GM18526 (cell line): ENCODE results near the gene NELFE.

Experiments used
- POLR2A ChIP-seq: IDR thresholded peaks from 3 replicates; pipeline ENCODE4 v1.6.1; 2011; ENCODE audit not compliant: insufficient read length; ENCODE audit errors: extremely low read depth

NELFE gene

DNA sequence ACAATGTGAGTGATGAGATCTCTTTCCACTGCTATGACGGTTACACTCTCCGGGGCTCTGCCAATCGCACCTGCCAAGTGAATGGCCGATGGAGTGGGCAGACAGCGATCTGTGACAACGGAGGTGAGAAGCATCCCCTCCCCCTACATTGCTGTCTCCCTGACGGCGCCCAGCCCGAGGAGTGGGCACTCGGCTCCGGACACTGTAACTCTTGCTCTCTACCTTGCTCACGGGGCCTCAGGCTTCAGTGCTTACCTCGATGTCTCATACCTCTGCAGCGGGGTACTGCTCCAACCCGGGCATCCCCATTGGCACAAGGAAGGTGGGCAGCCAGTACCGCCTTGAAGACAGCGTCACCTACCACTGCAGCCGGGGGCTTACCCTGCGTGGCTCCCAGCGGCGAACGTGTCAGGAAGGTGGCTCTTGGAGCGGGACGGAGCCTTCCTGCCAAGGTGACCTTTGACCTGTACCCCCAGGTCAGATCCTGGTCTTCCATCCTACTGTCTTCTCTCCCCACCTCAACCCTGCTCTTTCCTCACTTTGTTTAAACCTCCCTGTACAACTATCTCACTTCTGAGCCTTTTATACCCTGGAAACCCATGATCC is 11.6 kb downstream of the NELFE start:
- no peak for TF ChIP-seq POLR2A

DNA sequence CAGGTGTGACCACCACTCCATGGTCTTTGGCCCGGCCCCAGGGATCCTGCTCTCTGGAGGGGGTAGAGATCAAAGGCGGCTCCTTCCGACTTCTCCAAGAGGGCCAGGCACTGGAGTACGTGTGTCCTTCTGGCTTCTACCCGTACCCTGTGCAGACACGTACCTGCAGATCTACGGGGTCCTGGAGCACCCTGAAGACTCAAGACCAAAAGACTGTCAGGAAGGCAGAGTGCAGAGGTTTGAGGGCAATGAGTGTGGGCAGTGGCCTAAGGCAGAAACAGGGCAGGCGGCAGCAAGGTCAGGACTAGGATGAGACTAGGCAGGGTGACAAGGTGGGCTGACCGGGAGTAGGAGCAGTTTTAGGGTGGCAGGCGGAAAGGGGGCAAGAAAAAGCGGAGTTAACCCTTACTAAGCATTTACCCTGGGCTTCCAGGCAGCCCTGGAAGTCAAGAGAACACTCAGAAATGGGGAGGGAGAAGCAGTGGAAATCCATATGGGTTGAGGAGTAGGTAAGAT is 12.3 kb downstream of the NELFE start:
- TF ChIP-seq POLR2A, result no peak

DNA sequence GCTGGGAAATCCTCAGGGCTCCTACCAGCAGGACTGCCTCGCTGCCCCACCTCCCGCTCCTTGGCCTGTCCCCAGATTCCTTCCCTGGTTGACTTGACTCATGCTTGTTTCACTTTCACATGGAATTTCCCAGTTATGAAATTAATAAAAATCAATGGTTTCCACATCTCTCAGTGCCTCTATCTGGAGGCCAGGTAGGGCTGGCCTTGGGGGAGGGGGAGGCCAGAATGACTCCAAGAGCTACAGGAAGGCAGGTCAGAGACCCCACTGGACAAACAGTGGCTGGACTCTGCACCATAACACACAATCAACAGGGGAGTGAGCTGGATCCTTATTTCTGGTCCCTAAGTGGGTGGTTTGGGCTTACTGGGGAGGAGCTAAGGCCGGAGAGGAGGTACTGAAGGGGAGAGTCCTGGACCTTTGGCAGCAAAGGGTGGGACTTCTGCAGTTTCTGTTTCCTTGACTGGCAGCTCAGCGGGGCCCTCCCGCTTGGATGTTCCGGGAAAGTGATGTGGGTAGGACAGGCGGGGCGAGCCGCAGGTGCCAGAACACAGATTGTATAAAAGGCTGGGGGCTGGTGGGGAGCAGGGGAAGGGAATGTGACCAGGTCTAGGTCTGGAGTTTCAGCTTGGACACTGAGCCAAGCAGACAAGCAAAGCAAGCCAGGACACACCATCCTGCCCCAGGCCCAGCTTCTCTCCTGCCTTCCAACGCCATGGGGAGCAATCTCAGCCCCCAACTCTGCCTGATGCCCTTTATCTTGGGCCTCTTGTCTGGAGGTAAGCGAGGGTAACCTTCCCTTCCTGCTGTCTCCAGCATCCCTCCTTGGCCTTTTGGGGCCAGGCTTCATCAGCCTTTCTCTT is 13.0 kb downstream of the NELFE start, which contains the start of gene CFB:
Gene CFB, plus strand, starts transcription at position 589 of the 863 bp plus-strand sequence. Its CDS starts 127 bp downstream, at position 716.
- no peak for TF ChIP-seq POLR2A

DNA sequence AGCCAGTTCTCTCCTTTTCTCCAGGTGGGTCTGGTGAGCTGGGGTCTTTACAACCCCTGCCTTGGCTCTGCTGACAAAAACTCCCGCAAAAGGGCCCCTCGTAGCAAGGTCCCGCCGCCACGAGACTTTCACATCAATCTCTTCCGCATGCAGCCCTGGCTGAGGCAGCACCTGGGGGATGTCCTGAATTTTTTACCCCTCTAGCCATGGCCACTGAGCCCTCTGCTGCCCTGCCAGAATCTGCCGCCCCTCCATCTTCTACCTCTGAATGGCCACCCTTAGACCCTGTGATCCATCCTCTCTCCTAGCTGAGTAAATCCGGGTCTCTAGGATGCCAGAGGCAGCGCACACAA is 13.6 kb downstream of the NELFE start:
- TF ChIP-seq POLR2A, result no peak

DNA sequence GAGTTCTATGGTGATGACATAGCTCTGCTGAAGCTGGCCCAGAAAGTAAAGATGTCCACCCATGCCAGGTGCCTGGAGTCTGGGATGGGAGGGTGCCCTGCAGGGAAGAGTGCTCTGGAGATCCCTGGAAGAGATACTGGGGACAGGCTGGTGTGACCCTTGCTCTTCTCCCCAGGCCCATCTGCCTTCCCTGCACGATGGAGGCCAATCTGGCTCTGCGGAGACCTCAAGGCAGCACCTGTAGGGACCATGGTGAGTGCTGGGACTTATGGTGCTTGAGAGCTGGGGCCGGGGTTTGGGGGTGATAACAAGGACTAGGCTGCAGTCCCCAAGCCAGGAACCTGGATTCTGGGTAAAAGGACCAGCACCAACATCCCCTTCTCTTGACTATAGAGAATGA is 15.0 kb downstream of the NELFE start:
- TF ChIP-seq POLR2A, result no peak

DNA sequence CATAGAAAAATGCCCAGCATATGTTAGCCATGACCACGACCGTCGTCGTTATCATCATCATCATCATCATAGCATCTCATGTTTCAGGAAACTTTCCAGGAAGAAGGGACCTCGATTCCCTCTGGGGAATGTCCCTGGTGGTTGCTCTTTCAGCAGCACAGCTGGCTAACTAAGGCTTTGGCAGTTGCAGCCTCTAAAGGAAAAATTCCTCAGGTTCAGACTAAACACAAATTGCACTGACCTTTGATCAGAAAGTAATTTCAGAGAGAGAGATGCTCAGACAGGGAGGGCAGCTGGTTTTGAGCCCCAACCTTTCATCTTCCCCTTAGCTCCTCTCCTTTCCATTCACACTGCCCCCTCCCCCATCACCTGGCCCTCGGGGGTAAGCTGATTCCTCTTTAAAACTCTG is 18.5 kb downstream of the NELFE start:
- TF ChIP-seq POLR2A, result no peak

DNA sequence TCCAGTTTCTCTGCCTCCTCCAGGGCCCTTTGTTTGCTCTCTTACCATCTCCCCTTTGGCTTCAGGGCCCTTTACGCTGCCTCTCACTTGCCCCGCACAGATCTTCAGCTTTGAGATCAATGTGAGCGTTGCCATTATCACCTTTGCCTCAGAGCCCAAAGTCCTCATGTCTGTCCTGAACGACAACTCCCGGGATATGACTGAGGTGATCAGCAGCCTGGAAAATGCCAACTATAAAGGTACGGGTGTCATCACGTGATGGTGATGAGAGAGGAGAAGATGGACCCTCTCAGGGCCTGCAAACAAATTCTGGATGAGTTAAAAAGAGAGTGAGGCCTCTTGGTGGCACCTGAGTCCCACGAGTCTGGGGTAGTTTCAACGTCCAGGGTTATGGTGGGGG is 22.9 kb downstream of the NELFE start:
- no peak for TF ChIP-seq POLR2A

DNA sequence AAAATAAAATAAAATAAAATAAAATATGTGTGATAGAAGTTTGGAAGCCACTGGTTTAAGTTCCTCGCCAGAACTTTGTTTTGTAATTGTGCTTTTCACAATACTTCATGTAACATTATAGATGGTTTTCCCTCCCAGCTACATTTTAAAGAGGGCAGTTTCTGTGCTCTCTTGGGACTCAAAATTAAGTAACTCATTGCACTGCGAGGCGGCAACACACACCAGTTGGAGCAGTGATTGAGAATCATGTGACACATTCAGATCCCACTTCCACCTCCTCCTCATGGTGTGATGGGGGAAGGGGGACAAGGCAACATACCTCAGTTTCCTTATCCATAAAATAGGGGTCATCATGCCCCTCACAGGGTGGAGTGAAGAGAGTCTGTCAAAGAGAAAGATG is 23.8 kb downstream of the NELFE start:
- TF ChIP-seq POLR2A, result no peak

DNA sequence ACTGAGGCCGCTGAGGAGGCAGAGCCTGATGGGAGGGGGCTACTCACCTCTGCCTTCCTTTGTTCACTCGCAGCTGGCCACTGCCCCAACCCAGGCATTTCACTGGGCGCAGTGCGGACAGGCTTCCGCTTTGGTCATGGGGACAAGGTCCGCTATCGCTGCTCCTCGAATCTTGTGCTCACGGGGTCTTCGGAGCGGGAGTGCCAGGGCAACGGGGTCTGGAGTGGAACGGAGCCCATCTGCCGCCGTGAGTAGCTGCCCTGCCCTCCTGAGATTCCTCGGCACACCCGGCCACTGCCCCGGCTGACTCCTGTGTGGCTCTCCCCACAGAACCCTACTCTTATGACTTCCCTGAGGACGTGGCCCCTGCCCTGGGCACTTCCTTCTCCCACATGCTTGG is 25.2 kb downstream of the NELFE start:
- TF ChIP-seq POLR2A, result no peak

DNA sequence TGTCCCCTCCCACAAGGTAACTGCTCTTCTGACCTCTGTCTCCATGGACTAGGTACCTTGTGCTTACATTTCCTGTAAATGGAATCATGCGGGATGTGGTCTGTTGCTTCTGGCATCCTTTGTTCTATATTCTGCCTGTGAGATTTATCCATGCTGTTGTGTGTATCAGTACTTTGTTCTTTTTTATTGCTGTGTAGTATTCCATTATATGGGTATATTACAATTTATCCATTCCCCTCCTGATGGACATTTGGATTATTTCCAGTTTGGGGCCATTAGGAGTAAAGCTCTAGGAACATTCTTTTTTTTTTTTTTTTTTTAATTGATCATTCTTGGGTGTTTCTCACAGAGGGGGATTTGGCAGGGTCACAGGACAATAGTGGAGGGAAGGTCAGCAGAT is 27.8 kb downstream of the NELFE start:
- no peak for TF ChIP-seq POLR2A

DNA sequence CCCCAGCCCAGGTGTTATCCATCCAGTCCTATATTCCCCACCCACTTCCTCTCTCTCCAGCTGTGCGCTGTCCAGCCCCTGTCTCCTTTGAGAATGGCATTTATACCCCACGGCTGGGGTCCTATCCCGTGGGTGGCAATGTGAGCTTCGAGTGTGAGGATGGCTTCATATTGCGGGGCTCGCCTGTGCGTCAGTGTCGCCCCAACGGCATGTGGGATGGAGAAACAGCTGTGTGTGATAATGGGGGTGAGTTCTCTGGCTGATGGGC is 30.2 kb downstream of the NELFE start:
- TF ChIP-seq POLR2A, result no peak

DNA sequence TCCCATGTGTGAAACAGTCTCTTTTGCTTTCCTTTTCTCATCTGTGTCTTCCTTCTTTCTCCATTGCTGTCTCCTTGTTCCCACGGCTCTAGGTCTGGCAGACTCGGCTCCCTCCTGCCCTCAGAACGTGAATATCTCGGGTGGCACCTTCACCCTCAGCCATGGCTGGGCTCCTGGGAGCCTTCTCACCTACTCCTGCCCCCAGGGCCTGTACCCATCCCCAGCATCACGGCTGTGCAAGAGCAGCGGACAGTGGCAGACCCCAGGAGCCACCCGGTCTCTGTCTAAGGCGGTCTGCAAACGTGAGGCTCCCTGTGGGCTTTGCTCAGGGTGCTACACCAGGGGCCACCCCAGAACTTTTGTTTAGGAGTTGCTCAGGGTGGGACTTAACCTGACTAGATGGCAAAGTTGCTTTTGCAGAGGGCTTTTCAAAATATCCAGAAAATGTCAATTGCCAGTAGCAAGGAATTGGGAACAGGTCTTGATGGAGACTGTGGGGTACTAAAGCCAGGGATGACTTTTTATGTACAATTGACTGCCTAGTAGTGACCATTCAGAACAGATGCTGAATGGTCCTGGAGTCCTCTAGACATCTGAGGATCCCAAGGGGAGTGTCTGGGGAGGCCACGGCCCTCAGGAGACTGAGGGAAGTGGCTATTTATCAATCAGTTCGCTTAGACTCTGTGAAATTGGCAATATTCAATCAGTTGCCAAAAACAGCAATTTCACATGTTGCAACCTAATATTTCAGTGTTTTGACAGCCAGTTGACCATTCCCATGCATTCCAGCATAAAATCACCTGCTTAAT is 30.7 kb downstream of the NELFE start:
- no peak for TF ChIP-seq POLR2A

DNA sequence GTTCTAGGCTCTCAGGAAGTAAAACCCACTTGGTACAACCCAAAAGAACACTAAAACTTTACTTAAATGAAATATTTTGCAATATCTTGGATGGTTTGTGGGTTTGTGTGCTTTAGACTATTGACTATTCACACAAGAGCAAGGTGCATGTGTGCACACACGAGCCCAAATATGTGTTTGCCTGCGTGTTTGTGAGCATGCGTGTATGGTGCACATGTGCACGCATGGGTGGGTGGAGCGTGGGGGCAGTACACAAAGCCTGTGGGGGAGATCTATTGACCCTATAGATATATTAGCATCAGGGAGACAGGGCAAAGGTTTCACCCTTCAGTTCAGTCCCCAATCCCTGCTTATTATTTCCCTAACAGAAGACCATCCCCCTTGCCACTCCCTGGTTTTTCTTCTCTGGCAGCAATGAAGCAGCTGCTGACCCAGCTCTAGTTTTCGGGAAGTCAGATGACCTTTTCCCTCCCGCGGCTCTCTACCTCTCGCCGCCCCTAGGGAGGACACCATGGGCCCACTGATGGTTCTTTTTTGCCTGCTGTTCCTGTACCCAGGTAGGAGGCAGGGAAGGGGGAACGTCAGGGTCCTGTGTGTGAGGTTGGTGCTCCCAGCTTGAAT is 31.4 kb downstream of the NELFE start, which contains the start of gene C2:
Gene C2, plus strand, starts transcription at position 476 of the 621 bp plus-strand sequence. Its CDS starts 36 bp downstream, at position 512.
- TF ChIP-seq POLR2A, result no peak

DNA sequence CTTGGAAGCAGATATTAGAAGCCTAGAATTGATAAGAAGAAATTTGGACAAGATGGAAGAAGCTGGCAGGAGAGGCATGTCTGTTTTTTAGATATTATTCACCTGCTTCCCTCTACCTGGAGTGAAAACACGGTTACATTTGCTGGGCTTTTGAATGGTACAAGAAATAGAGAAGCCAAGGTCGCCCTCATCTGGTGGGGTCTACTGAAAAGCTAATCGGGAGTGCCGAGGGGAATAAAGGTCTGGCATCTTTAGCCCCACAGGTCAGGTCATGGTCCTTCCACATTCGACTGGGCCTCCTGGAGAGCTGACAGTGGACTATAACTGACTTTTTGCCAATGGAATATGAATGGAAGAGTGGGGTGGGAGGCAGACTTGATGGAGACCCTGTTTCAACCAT is 35.8 kb downstream of the NELFE start:
- no peak for TF ChIP-seq POLR2A

DNA sequence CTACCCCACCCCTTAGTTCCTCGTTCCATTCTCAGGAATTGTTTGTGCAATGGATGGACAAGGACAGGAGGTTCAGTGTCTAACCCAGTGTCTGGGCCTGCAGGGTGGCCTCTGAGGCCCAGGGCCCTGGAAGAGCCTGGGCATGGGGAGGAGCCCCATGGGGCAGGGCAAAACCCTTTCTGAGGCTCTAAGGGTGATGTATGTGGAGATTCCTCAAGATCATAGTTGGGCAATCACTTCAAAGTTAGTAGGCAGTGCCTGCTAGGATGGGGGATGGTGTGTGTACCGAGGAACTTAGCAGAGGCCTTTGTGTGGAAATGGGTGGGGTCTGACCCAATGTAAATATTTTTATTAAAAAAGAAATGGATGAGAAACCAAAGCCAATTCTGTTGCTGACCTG is 38.0 kb downstream of the NELFE start:
- no peak for TF ChIP-seq POLR2A
